ENCODE data around the gene SH3GLB2.

GRCh38 chr9:129031514-129031913 is 3.4 kb upstream of the SH3GLB2 start:
- TF ChIP-seq CTCF (conservative IDR thresholded peaks at IDR 0.05 in 1 of 2, IDR thresholded peaks at IDR 0.05 in 1 of 2; ENCODE audit: low read depth in 1 of 2, low read length in 2 of 2) (no peak), EZH2 (IDR thresholded peaks at IDR 0.05; ENCODE audit: low read length, missing control alignments) (no peak)
